GM12892 (cell line): ENCODE data around the gene FRMPD2.
"Not testable (repeated sequence)": the region's sequence is repeated elsewhere in the genome, so short reads cannot be mapped to it uniquely, and the experiment has no call there.

Experiments used
- DNase-seq: peaks from one replicate; pipeline ENCODE4 v3.0.0; 2011; ENCODE audit not compliant: insufficient read length
- FAIRE-seq: peaks from 2 replicates; lab custom pipeline; 2011; peaks lifted over from hg19 to GRCh38; lab: Jason Lieb, UNC
- POLR2A ChIP-seq: IDR thresholded peaks from 2 replicates; pipeline ENCODE4 v1.6.1; 2011; ENCODE audit warnings: low read depth, low read length, control low read depth
- POLR2AphosphoS5 ChIP-seq: IDR thresholded peaks from 2 replicates; pipeline ENCODE4 v1.6.1; 2011; ENCODE audit warnings: low read depth, low read length, control low read depth
- TAF1 ChIP-seq: IDR thresholded peaks from 2 replicates; pipeline ENCODE4 v1.6.1; 2011; ENCODE audit warnings: low read depth, mild to moderate bottlenecking, control low read depth, low read length, borderline replicate concordance

The FRMPD2 gene

GRCh38 chr10:48207853-48208252, 66.6 kb downstream of the FRMPD2 start:
- TF ChIP-seq POLR2A (no peak), TAF1 (no peak), POLR2AphosphoS5 (no peak)
- DNase-seq = no peak
- FAIRE-seq = no peak

GRCh38 chr10:48206482-48207250, 67.8 kb downstream of the FRMPD2 start:
- FAIRE-seq = no peak
- TF ChIP-seq TAF1 = no peak
- no peak for TF ChIP-seq POLR2AphosphoS5
- TF ChIP-seq POLR2A = no peak
- no peak for DNase-seq

DNA sequence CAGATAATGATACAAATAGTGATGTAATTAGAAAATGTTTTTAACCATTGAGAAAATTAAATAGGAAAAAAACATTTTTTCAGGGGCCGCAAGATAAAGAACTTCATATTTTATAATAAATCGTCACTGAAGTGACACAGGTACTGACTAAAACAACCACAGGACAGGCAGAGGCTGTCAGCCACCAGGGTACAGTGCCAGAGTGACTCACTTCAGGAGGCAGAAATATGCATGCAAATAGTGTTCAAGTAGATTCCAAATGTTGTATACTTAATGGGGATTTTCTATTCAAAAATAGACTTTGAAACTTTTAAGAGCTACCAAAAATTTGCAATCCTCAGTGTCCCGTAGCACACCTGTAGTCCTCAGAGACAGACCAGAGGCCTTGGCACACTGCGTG, 68.6 kb downstream of the FRMPD2 start:
- FAIRE-seq (peak; percentile 82), DNase-seq (peak; percentile 9)
- TF ChIP-seq TAF1 = no peak
- TF ChIP-seq POLR2A = no peak
- no peak for TF ChIP-seq POLR2AphosphoS5

GRCh38 chr10:48199580-48200377, 74.7 kb downstream of the FRMPD2 start:
- no peak for DNase-seq
- no peak for FAIRE-seq
- no peak for TF ChIP-seq TAF1

DNA sequence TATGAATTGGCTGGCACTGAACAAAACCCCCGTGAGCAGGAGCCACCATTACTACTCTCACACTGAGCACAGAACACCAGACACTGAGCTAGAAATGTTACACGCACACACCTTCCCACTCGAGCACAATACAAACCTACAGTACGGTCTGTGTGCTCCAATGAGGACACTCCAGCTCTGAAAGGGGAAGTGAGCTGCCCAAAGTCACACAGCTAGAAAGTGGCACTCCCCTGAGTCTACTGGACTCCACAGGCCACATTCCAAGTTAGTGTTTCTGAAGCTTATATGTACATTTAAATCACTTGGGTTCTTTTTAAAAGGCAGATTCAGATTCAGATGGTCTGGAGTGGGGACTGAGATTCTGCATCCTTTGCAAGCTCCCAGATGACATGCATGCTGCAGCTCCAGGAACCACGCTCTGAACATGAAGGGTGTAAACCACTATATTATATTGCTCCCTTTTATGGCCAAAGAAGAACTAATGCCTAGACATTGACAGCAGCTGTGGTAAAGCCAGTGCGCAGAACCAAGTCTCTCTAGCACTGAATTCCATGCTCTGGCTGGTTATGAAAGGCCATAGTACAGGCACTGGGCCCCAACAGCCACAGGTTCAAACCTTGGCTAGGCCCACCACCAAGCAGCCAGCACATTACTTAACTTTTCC, 77.1 kb downstream of the FRMPD2 start:
- TF ChIP-seq POLR2A (no peak), POLR2AphosphoS5 (no peak), TAF1 (no peak)
- FAIRE-seq (no peak), DNase-seq (no peak)

DNA sequence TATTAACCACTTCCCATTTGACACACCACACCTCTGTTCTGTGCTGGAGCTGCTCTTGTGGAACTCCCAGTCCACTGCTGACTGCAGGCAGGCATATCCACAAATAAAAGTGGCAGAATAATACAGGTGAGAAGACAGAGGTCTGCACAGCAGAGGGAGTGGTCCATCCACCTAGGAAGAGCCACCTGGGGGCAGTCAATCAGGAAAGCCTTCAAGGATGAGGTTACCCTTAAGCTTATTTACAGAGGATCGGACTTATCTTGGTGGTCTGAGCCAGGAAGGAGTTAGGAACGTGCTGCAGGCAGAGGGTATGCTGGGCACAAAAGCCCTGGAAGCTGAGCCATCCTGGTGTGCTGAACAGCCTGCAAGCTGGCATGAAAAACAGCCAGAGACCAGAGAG, 78.7 kb downstream of the FRMPD2 start:
- FAIRE-seq = no peak
- TF ChIP-seq POLR2A (no peak), TAF1 (no peak), POLR2AphosphoS5 (no peak)

GRCh38 chr10:48194830-48195229, 79.7 kb downstream of the FRMPD2 start:
- DNase-seq = no peak
- FAIRE-seq = no peak
- TF ChIP-seq TAF1 (no peak), POLR2AphosphoS5 (no peak), POLR2A (no peak)

More for the DNA sequence above, 78.7 kb downstream of the FRMPD2 start:
- no peak for DNase-seq

GRCh38 chr10:48193556-48193955, 80.9 kb downstream of the FRMPD2 start:
- FAIRE-seq (no peak), DNase-seq (no peak)
- TF ChIP-seq POLR2AphosphoS5 (no peak), TAF1 (no peak), POLR2A (no peak)

DNA sequence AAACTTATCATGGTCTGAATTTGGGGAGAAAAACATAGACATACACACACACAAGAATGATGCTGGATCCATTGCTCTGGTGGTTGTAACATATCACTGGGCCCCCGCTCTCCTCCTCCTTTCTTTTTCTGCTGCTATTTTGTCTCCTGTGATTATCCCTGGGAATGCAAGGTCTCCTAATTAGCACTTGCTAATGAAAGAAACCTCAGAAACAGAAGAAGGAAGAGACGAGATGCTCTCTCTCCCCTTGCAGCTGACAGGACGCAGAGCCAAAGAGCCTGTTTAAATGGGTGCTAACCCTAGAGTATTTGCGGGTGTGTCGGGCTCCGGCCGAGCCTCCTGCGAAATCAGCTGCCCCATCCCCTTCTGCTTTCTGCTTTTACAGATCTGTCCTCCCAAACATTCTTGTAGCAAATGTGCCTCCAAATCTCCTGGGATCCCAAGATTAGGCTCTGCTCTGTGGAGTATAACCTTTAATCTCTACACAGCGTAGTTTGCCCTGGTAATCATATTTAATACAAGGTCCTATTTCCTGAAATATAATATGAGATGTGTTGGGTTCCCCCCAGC, 81.5 kb downstream of the FRMPD2 start:
- FAIRE-seq (no peak), DNase-seq (no peak)
- TF ChIP-seq POLR2A (no peak), POLR2AphosphoS5 (no peak), TAF1 (no peak)

GRCh38 chr10:48187713-48188485, 86.6 kb downstream of the FRMPD2 start:
- FAIRE-seq (no peak), DNase-seq (no peak)
- no peak for TF ChIP-seq POLR2AphosphoS5
- TF ChIP-seq POLR2A = no peak
- TF ChIP-seq TAF1 = no peak

DNA sequence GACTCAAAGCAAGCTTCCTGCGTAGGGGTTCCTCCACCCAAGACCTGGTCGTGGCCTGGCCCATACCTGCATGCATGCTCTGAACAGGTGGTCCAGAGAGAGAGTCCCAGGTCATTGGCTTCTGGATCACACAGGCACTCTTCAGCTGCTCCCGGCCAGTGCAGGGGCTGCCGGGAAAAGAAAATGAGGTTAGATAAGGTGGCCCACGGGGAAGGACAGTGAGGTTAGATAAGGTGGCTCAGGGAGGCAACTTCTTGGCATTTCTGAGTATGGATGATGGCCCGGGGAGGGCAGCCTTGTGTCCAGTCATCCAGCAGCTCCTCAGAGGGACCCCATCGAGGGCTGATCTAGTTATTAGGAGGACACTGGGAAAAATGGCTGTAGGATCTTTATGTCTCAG, 87.4 kb downstream of the FRMPD2 start:
- TF ChIP-seq TAF1 (no peak), POLR2AphosphoS5 (no peak), POLR2A (no peak)
- no peak for FAIRE-seq
- DNase-seq = no peak

DNA sequence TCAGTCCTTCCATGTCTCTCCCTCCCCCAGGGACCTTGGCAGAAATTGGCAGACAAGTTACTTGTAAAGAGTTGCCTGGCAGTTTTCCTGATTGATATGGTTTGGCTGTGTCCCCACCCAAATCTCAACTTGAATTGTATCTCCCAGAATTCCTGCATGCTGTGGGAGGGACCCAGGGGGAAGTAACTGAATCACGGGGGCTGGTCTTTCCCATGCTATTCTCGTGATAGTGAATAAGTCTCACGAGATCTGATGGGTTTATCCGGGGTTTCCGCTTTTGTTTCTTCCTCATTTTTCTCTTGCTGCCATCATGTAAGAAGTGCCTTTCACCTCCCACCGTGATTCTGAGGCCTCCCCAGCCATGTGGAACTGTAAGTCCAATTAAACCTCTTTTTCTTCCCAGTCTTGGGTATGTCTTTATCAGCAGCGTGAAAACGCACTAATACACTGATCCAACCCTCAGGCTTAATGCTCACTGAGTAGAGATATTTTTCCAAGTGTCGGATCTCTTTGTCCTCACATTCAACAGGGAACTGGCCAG, 88.2 kb downstream of the FRMPD2 start:
- not testable (repeated sequence) for DNase-seq, FAIRE-seq
